GM10248 (cell line): Measurements from ENCODE around the gene HRH1.
"Not testable (repeated sequence)": the region's sequence is repeated elsewhere in the genome, so short reads cannot be mapped to it uniquely, and the experiment has no call there.

Experiments used
- CTCF ChIA-PET: fragments of 300-600 bp; sonication (Branson Sonifier 250); formaldehyde crosslinking; extraction: SDS; loops from one replicate; lab custom pipeline; 2021; ENCODE audit warnings: antibody characterized with exemption; lab: Yijun Ruan, JAX
- POLR2A ChIA-PET: fragments of 350-650 bp; sonication (Branson Sonifier 250); formaldehyde crosslinking; extraction: SDS; loops from one replicate; lab custom pipeline; 2020; ENCODE audit warnings: antibody characterized with exemption; lab: Yijun Ruan, JAX
- DNase-seq: peaks from one replicate; pipeline ENCODE4 v3.0.0; 2012; ENCODE audit errors: extremely low spot score
- CTCF ChIP-seq: IDR thresholded peaks from 2 replicates; pipeline ENCODE4 v1.5.1; 2012; ENCODE audit warnings: mild to moderate bottlenecking, low read depth; ENCODE audit errors: extremely low read depth, missing control alignments, control extremely low read depth

HRH1 gene

GRCh38 chr3:11201251-11202019 is 47.1 kb downstream of the HRH1 start:
- no peak for DNase-seq
- TF ChIP-seq CTCF = no peak
- CTCF ChIA-PET = interaction anchor here (1.1 kb wide), 1 partner anchor 35 kb away, joined by 4 read pairs; no protein-coding TSS in a partner anchor
- POLR2A ChIA-PET = interaction anchor here (0.6 kb wide), 1 partner anchor 1658 kb away, joined by 4 read pairs; no protein-coding TSS in a partner anchor

- POLR2A ChIA-PET = no interaction called here
Observed at GRCh38 chr3:11203961-11204360, 49.7 kb downstream of the HRH1 start.

GRCh38 chr3:11204697-11205348 is 50.5 kb downstream of the HRH1 start:
- no peak for DNase-seq
- CTCF ChIA-PET = interaction anchor here (1.1 to 1.3 kb wide), 3 partner anchors 10 to 259 kb away, joined by 3 read pairs; no protein-coding TSS in a partner anchor
- POLR2A ChIA-PET = no interaction called here
- TF ChIP-seq CTCF = no peak

More at GRCh38 chr3:11203961-11204360, 49.7 kb downstream of the HRH1 start:
- no peak for DNase-seq
- TF ChIP-seq CTCF = no peak
- CTCF ChIA-PET = interaction anchor here (1.1 to 1.3 kb wide), 2 partner anchors 11 to 258 kb away, joined by 3 read pairs; no protein-coding TSS in a partner anchor

- CTCF ChIA-PET = interaction anchor here (1.1 kb wide), 1 partner anchor 9 kb away, joined by 3 read pairs; no protein-coding TSS in a partner anchor
- POLR2A ChIA-PET, DNase-seq: not testable (repeated sequence)
Observed at GRCh38 chr3:11205881-11206280, 51.6 kb downstream of the HRH1 start.

- TF ChIP-seq CTCF = no peak
- ChIA-PET POLR2A (no interaction called here), CTCF (no interaction called here)
- DNase-seq = no peak
Observed at GRCh38 chr3:11206316-11206715, 52.0 kb downstream of the HRH1 start.

- ChIA-PET CTCF (no interaction called here), POLR2A (no interaction called here)
- DNase-seq = no peak
- no peak for TF ChIP-seq CTCF
Observed at GRCh38 chr3:11206953-11207352, 52.7 kb downstream of the HRH1 start.
